Astrocyte (in vitro differentiated cells and primary cell): ENCODE measurements around the gene PPP6R2.

Experiments
- EZH2 ChIP-seq: IDR thresholded peaks from 2 replicates; pipeline ENCODE4 v1.6.1; 2012; ENCODE audit warnings: mild to moderate bottlenecking, low read length, inconsistent platforms; ENCODE audit not compliant: insufficient read depth
- TF ChIP-seq, protein P1 (sequence below): IDR thresholded peaks from 2 replicates; pipeline ENCODE4 v1.5.1; 2011; ENCODE audit warnings: low read depth, mild to moderate bottlenecking, inconsistent platforms, low read length, moderate library complexity; ENCODE audit not compliant: insufficient read depth

DNA sequence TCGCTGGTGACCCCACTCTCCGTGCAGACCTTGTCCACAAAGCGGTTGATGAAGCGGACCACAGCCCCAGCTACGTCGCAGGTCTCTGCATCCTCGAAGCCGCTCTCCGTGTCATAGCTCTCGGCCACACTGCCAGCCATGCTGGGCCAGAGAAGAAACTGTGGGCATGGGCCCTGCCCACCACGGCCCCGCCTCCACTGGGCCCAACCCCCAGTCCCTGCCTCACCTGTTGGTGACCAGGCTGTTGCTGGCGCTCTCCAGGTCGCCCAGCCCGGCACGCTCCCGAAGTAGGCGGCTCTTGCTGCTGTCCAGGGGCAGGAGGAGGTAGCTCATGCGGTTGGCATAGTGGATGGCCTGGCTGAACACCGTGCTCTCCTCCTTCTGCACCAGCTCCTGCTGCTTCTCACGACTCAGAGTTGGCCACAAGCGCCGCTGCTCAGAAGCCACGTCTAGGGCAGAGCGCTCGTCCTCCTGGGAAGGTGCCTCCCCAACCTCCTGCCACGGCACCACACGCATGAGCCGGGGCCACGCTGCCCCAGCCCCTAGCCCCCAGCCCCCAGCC is 118.9 kb downstream of the PPP6R2 start:
- TF ChIP-seq, protein P1, sequence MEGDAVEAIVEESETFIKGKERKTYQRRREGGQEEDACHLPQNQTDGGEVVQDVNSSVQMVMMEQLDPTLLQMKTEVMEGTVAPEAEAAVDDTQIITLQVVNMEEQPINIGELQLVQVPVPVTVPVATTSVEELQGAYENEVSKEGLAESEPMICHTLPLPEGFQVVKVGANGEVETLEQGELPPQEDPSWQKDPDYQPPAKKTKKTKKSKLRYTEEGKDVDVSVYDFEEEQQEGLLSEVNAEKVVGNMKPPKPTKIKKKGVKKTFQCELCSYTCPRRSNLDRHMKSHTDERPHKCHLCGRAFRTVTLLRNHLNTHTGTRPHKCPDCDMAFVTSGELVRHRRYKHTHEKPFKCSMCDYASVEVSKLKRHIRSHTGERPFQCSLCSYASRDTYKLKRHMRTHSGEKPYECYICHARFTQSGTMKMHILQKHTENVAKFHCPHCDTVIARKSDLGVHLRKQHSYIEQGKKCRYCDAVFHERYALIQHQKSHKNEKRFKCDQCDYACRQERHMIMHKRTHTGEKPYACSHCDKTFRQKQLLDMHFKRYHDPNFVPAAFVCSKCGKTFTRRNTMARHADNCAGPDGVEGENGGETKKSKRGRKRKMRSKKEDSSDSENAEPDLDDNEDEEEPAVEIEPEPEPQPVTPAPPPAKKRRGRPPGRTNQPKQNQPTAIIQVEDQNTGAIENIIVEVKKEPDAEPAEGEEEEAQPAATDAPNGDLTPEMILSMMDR: no peak
- no peak for TF ChIP-seq EZH2
